SIG-M5 treated with dmso at 0.1 percent for 504 hours (cell line): Measurements from ENCODE around the gene UBE2E2.

Experiments used
- DNase-seq: peaks from one replicate; lab custom pipeline; 2025; ENCODE audit not compliant: unreplicated experiment; lab: John Stamatoyannopoulos, UW

UBE2E2 gene

DNA sequence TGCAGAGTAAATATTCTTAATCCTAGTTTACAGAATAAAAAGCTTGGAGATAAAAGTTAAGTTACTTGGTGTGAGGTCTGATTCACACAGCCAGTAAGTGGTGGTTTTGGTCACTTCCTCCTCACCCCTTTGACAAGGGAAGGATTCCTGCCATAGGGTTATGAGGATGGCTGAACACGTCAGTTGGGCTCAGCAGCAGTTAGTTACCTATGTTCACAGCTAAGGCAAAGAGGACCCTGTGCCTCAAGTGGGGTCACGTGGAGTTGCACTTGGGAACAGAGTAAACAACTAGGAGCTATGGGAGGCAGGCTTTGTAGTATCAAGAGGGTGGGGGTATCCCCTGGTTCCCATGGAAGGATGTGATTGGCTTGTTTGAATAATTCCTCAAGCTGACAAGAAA, 232.2 kb downstream of the UBE2E2 start:
- no peak for DNase-seq

DNA sequence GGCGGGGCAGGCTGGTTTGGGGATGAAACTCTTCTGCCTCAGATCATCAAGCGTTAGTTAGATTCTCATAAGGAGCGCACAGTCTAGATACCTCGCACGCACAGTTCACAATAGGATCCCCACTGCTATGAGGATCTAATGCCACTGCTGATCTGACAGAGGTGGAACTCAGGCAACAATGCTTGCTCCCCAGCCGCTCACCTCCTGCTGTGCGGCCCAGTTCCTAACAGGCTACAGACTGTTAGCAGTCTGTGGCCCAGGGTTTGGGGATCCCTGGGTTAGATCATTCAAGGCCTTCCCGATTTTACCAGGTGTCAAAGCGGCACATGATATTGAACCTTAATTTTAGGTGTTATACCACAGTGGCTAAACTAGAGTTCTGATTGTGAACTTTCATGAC, 232.8 kb downstream of the UBE2E2 start:
- DNase-seq: no peak

GRCh38 chr3:23437484-23438145, 234.5 kb downstream of the UBE2E2 start:
- DNase-seq: no peak

DNA sequence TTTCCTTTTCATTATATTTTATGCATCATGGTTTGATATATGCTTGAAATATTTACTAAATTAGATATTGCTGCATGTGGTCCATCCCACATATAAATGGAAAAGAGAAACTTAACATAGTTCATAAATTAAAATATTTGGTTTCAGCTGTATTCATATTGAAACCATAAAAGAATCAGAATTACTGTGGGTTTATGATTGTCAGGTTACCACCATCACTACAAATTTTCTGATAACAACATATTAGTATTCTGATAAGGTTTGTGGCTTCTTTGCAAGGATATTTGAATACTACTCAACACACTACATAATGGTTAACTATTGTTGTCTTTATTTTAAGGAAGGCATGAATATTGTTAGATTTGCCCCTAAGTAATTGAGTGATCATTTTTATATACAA, 235.5 kb downstream of the UBE2E2 start:
- no peak for DNase-seq

DNA sequence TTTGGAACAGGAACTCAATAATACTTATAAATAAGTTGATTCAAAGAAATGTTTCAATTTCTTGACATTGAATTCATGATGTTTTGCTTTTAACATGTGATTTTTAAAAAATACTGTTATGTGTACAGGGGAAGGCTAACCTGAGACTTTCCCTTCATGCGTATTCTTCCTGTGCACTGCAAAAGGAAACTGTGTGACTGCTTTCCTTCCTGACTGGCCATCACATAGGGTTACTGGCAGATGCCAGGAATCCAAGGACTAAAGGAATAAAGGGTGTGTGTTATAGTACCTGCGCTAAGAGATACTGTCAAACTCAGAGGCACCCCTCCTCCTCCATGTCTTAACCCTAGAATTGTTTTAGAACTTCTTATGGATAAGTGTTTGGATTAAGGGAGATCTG, 236.0 kb downstream of the UBE2E2 start:
- no peak for DNase-seq

DNA sequence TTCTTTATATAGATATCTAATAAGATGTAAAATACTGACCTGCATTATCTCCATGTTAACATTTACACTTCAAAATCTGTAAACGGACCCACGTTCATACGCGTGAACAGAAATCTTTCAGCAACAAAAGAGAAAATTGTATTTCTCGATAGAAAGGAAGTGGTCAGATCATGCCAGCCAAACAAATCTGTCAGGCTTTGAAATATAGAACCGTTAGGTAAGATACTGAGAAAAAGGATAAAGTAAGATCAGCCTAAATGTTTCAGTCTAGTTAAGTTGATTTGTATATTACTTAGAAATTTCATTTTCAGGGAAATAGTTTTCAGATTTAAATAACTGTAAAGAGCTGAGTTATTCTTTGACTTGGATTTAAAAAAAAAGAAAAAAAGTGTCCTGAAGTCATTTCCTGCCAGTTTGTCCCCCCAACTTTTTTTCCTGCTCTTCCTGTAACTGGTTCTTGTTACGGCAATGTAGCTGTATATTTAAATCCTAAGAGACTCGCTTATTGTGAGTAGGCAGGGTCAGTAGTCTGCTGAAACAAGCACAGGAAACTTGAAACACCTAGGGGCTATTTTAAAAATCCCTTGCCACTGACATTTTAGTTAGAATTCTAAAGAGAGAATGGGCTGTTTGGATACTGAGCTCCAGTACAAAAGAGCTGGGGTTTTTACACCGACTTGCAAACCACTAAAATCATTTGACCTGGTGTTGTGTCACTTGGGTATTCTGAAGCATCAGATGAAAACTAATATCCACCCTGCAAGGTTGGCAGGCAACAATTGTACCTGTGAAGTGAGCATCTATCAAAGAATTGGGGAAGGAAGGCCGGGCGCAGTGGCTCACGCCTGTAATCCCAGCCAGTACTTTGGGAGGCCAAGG, 237.5 kb downstream of the UBE2E2 start:
- DNase-seq: no peak

GRCh38 chr3:23442598-23443383, 239.7 kb downstream of the UBE2E2 start:
- peak; percentile 60 for DNase-seq

- DNase-seq: no peak
These were observed 241.3 kb downstream of the UBE2E2 start for GRCh38 chr3:23444386-23444785.

GRCh38 chr3:23446301-23446700, 243.2 kb downstream of the UBE2E2 start:
- no peak for DNase-seq

DNA sequence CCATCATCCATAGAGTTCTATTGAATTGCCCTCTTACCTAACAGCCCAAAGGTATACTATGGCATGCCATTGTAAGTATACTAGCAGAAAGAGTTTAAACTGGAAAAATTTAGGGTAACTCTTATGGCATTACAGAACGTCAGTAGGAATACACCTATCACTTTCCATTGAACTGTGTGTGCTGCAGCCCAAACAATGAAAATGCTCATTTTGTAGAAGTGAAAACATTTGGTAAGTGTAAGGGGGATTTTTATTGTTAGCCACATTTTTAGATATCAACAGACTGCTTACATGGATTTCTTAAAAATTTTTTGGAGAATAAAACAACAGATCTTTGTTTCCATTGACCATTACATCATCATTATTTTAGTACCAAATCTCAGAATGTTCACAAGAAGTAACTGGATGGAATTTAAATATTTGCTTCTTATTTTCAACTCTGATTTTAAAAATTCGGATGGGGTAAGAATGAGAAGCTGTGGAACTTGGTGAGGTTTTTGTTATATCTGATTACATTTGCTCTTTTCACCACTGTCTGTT, 245.9 kb downstream of the UBE2E2 start:
- DNase-seq: no peak

DNA sequence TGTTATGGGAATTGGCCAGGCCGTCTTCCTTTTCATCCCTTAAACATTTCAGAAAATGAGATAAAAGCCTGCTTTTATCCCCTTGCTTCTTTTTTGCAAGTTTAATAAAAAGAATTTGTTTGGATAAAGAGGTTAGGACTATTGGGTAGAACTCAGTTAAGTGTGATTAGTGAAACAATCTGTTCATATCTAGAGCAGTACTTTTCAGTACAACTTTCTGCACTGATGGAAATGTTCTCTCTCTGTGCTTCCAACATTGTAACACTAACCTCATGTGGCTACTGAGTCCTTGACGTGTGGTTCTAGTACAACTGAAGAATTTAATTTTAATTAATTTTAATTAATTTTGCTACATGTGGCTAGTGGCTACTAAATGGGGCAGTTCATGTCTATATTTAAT, 246.9 kb downstream of the UBE2E2 start:
- DNase-seq: no peak

DNA sequence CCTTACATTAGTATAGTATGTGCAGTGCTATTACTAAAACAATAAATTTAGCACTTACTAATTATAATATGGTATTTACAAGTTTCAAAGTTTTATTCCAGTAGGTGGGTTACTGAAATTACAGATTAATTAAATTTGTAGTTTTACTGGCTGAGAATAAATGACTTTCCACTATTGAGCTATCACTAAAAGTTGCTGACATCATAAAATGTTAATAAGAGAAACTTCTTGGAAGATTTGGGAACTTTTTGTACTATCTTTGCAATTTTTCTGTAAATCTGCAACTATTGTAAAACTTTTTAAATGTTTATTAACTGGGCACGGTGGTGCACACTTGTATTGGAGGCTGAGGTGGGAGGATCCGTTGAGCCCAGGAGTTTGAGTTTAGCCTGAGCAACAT, 247.7 kb downstream of the UBE2E2 start:
- DNase-seq: no peak

DNA sequence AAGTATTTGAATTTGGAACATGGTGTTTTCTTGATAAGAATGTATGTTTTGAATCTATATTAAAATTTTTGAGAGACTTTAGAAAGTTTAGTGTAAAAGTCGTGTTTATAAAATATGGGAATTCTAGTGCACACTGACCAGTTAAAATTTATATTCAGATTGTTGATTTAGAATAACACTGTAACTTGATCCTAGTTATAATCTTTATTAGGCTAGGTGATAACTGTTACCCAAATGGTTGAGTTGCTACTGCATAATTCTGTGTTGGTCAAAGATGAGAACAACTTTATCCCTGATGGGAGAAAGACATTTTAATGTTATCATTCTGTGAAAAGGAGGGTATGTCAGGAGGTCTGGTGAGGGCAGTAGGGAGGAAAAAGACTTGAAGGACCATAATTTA, 249.3 kb downstream of the UBE2E2 start:
- no peak for DNase-seq

GRCh38 chr3:23455084-23455483, 252.0 kb downstream of the UBE2E2 start:
- DNase-seq: peak; percentile 78

DNA sequence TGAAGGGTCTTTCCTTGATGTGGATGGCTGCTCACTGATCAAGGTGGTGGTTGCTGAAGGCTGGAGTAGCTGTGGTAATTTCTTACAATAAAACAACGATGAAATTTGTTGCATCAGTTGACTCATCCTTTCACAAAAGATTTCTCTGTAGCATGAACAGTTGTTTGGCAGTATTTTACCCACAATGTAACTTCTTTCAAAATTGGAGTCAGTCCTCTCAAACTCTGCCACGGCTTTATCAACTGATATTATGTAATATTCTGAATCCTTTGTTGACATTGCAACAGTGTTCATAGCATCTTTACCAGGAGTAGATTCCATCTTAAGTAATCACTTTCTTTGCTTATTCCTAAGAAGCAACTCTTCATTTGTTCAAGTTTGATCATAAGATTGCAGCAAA, 252.6 kb downstream of the UBE2E2 start:
- peak; percentile 85 for DNase-seq

- DNase-seq: no peak
These were observed 254.6 kb downstream of the UBE2E2 start for GRCh38 chr3:23457697-23458096.

DNA sequence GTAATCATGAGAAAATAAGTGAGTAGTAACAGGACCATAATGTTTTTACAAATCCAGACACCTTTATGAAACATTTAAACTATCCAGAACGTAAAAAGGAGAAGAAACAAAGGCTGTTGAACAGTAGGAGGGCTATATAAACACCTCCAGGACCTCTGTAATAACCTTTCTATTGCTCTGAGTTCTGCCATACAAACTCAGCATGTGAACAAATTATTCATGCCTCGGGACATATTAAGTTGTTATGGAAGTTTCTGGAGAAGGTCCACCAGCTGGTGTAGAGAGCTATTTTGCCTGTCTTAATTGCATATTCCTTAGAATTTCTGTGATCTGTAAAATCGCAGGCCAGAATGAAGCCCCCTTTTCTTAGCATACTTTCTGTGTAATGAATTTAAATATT, 256.3 kb downstream of the UBE2E2 start:
- DNase-seq: no peak

DNA sequence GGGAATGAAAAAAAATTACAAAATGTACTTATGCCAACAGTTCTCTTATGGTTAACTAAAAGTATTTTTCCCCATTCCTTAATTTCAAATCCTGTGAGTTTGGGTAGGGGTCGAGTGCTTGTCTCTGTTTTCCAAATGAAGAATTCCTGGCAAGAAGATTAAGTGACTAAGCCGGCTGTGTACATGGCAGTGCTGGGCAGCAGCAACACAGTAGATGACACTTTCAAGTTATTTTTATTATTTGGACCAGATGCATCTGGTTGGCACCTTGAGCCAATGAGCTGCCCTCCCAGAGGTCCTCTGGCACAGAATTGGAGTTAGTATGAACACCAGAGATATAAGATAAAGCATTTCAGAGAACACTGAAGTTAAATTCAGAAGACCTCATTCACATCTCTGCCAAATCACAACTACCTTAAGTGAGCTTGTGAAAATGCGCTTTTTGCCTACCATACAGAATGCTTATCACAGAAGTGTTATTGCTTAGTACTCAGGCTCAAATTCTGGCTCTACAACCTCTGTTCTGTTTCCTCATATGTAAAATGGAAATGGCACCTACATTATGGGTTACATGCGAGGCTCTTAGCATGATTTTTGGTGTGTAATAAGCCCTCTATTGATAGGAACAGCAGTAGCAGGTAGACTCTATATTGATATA, 256.9 kb downstream of the UBE2E2 start:
- no peak for DNase-seq

DNA sequence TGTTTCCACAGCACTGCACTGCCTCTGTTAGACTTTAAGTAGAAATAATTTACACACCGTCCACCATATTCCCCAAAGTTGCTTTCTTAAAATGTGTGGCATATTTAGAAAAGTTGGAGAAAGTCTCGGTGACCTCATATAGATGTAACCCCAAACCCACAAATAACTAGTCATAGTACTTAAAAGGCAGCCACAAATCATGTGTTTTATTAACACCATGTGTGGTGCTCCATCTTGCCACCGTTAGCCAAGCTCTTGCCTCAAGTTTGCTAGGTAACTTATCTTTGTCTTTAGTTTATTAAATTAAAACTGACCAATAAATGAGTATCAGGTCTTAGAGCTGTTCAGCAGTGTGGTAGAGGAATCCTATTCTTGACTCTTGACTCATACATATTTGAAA, 257.9 kb downstream of the UBE2E2 start:
- no peak for DNase-seq

GRCh38 chr3:23463791-23464190, 260.7 kb downstream of the UBE2E2 start:
- no peak for DNase-seq

DNA sequence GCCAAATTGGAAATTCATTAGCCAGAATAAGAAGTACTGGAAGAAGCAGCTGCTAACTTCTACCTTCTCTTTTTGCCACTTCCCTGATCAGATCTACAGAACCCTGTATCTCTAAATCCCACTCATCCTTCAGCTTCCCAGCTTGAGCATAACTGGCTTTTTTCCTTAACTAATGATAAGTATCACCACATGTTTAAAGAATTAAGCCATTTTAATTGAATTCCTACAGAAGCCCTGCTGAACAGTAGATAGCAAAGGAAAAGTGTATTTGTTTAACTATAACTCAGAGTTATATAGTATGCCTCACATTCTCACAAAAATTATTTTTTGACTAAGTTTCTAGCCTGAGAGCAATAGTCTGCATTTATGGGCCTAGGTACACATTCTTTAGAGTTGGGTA, 262.4 kb downstream of the UBE2E2 start:
- DNase-seq: no peak
